ENCODE data around the gene LPCAT3.
A peak's percentile ranks its signal among the peaks of the same experiment; 100 is the strongest.
"Not testable (repeated sequence)": the region's sequence is repeated elsewhere in the genome, so short reads cannot be mapped to it uniquely, and the experiment has no call there.

The LPCAT3 gene

GRCh38 chr12:7035463-7035862, 17.2 kb upstream of the LPCAT3 start:
- no peak for DNase-seq

- DNase-seq = no peak
These were observed 16.2 kb upstream of the LPCAT3 start for GRCh38 chr12:7034464-7034863.

GRCh38 chr12:7032990-7033389, 14.7 kb upstream of the LPCAT3 start:
- no peak for DNase-seq

GRCh38 chr12:7031306-7031705, 13.0 kb upstream of the LPCAT3 start:
- DNase-seq = no peak

GRCh38 chr12:7026854-7027253, 8.6 kb upstream of the LPCAT3 start:
- DNase-seq = no peak

- no peak for DNase-seq
These were observed 4.8 kb upstream of the LPCAT3 start for GRCh38 chr12:7023114-7023513.

- no peak for DNase-seq
These were observed 3.7 kb upstream of the LPCAT3 start for GRCh38 chr12:7021956-7022355.

GRCh38 chr12:7019043-7019569, 830 bp upstream of the LPCAT3 start:
- peak; percentile 99 for DNase-seq

- peak; percentile 100 for DNase-seq
These were observed 366 bp downstream of the LPCAT3 start for GRCh38 chr12:7017870-7018349.

- DNase-seq = peak; percentile 72
These were observed 1.2 kb downstream of the LPCAT3 start for GRCh38 chr12:7016958-7017571.

- DNase-seq = no peak
These were observed 2.5 kb downstream of the LPCAT3 start for GRCh38 chr12:7015555-7016370.

GRCh38 chr12:7013101-7013500, 5.2 kb downstream of the LPCAT3 start:
- DNase-seq = no peak

- no peak for DNase-seq
These were observed 6.2 kb downstream of the LPCAT3 start for GRCh38 chr12:7012024-7012607.

- DNase-seq = not testable (repeated sequence)
These were observed 6.9 kb downstream of the LPCAT3 start for GRCh38 chr12:7011398-7011797.

- DNase-seq = no peak
These were observed 8.8 kb downstream of the LPCAT3 start for GRCh38 chr12:7009512-7009911.

- DNase-seq = no peak
These were observed 9.4 kb downstream of the LPCAT3 start for GRCh38 chr12:7008864-7009263.

- DNase-seq = no peak
These were observed 11.6 kb downstream of the LPCAT3 start for GRCh38 chr12:7006639-7007038.

GRCh38 chr12:7005311-7005710, 13.0 kb downstream of the LPCAT3 start:
- no peak for DNase-seq

GRCh38 chr12:7004840-7005239, 13.4 kb downstream of the LPCAT3 start:
- no peak for DNase-seq

- no peak for DNase-seq
These were observed 13.9 kb downstream of the LPCAT3 start for GRCh38 chr12:7004287-7004803.

GRCh38 chr12:7001921-7002591, 16.2 kb downstream of the LPCAT3 start:
- DNase-seq = no peak

- DNase-seq = no peak
These were observed 19.4 kb downstream of the LPCAT3 start for GRCh38 chr12:6998715-6999451.

Measured in NCI-H2171 treated with DMSO at 0.1 percent for 48 hours (cell line).